ENCODE measurements around the gene LSM3. TPM values are rescaled to one million over a fixed set of nuclear protein-coding genes. Genes with fewer than 3 reads are reported as not detected.

Gene LSM3
- total RNA-seq, 4 donors from 2014 or later = 7.2 to 16.8 (median 8.8) TPM

GRCh38 chr3:14138878-14139655 lies 39.5 kb upstream of the LSM3 start:
- TF ChIP-seq, protein P1, sequence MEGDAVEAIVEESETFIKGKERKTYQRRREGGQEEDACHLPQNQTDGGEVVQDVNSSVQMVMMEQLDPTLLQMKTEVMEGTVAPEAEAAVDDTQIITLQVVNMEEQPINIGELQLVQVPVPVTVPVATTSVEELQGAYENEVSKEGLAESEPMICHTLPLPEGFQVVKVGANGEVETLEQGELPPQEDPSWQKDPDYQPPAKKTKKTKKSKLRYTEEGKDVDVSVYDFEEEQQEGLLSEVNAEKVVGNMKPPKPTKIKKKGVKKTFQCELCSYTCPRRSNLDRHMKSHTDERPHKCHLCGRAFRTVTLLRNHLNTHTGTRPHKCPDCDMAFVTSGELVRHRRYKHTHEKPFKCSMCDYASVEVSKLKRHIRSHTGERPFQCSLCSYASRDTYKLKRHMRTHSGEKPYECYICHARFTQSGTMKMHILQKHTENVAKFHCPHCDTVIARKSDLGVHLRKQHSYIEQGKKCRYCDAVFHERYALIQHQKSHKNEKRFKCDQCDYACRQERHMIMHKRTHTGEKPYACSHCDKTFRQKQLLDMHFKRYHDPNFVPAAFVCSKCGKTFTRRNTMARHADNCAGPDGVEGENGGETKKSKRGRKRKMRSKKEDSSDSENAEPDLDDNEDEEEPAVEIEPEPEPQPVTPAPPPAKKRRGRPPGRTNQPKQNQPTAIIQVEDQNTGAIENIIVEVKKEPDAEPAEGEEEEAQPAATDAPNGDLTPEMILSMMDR (IDR thresholded peaks at IDR 0.05; ENCODE audit: low read depth) = no peak

DNA sequence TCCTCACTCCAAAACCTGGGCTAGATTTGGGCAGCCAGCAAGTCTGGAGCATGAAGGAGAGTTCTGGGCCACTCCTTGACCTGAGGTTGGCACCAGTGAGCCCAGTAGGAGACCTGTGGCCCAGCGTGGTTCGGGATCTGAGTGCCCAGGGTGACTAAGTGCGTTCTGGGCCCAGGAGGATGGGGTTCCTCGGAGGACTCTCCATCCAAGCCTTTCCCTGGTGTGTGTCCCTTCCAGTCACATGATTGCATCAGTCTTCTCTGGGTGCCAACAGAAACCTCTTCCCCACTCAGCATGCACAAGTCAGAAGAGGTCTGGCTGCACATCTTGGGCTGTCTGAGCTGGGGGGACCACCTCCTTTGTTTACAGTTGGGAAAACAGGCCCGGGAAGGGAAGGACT lies 38.8 kb upstream of the LSM3 start:
- TF ChIP-seq, protein P1 (IDR thresholded peaks at IDR 0.05; ENCODE audit: low read depth) = no peak

DNA sequence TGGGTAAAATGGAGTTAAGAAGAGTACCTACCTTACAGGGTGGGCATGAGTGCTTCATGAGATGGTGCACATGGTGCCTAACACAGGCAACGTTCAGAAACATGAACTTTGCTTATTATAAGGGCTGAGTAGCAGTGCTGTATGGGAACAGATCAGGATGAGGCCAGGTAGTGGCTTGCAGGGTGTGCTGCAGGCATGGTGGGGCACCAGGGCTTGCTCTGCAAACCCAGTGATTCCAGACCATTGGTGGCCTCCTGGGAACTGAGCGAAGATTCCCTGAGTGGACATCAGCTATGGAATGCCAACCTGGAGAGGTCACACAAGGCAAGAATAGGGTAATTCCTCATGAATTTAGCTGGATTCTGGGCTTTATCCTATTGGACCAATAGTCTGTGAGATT lies 37.9 kb upstream of the LSM3 start:
- TF ChIP-seq, protein P1 (IDR thresholded peaks at IDR 0.05; ENCODE audit: low read depth) = no peak

DNA sequence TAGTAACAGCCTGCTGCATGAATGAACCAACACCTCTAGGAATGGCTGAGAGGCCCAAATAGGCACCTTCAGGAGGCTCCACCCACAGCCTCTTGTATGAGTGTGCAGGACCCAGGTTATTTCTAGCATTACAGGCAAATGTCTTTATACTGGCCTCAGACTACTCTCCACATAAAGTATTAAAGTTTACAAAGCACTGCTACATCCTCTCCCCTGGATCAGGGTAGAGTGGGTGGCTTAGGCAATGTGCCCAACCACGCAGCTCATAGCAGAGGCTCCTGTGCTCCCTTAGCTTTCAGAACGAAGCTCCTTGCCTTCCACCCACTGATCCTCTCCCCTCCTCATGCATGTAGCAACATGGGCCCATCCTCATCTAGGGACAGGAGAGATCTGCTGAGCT lies 37.5 kb upstream of the LSM3 start:
- TF ChIP-seq, protein P1 (IDR thresholded peaks at IDR 0.05; ENCODE audit: low read depth) = no peak

DNA sequence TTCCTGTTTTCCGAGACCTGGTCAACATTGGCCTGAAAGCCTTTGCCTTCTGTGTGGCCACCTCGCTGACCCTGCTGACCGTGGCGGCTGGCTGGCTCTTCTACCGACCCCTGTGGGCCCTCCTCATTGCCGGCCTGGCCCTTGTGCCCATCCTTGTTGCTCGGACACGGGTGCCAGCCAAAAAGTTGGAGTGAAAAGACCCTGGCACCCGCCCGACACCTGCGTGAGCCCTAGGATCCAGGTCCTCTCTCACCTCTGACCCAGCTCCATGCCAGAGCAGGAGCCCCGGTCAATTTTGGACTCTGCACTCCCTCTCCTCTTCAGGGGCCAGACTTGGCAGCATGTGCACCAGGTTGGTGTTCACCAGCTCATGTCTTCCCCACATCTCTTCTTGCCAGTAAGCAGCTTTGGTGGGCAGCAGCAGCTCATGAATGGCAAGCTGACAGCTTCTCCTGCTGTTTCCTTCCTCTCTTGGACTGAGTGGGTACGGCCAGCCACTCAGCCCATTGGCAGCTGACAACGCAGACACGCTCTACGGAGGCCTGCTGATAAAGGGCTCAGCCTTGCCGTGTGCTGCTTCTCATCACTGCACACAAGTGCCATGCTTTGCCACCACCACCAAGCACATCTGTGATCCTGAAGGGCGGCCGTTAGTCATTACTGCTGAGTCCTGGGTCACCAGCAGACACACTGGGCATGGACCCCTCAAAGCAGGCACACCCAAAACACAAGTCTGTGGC lies 36.8 kb upstream of the LSM3 start:
- TF ChIP-seq, protein P1 (IDR thresholded peaks at IDR 0.05; ENCODE audit: low read depth) = no peak

DNA sequence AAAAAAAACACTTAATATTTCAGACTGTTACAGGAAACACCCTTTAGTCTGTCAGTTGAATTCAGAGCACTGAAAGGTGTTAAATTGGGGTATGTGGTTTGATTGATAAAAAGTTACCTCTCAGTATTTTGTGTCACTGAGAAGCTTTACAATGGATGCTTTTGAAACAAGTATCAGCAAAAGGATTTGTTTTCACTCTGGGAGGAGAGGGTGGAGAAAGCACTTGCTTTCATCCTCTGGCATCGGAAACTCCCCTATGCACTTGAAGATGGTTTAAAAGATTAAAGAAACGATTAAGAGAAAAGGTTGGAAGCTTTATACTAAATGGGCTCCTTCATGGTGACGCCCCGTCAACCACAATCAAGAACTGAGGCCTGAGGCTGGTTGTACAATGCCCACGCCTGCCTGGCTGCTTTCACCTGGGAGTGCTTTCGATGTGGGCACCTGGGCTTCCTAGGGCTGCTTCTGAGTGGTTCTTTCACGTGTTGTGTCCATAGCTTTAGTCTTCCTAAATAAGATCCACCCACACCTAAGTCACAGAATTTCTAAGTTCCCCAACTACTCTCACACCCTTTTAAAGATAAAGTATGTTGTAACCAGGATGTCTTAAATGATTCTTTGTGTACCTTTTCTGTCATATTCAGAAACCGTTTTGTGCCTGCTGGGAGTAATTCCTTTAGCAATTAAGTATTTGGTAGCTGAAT lies 35.9 kb upstream of the LSM3 start:
- TF ChIP-seq, protein P1 (IDR thresholded peaks at IDR 0.05; ENCODE audit: low read depth) = no peak

Measured in subcutaneous adipose tissue (tissue), 4 donors.